ENCODE measurements around the gene LRRC53.

Gene LRRC53

GRCh38 chr1:74512170-74512915 is at the start of gene LRRC53:
Gene LRRC53 (minus strand): TSS chr1:74512611. CDS start chr1:74483349, 29,262 bp downstream.
- no peak for DNase-seq (ENCODE audit: low spot score)

- no peak for DNase-seq (ENCODE audit: low spot score)
These were observed 37.5 kb upstream of the LRRC53 start for GRCh38 chr1:74549932-74550331.

- no peak for DNase-seq (ENCODE audit: low spot score)
These were observed 36.7 kb upstream of the LRRC53 start for GRCh38 chr1:74548961-74549750.

- DNase-seq (ENCODE audit: low spot score) = no peak
These were observed 33.4 kb upstream of the LRRC53 start for GRCh38 chr1:74545821-74546220.

GRCh38 chr1:74534241-74534640 is 21.8 kb upstream of the LRRC53 start:
- DNase-seq (ENCODE audit: low spot score) = no peak

- DNase-seq (ENCODE audit: low spot score) = no peak
These were observed 19.4 kb upstream of the LRRC53 start for GRCh38 chr1:74531796-74532195.

- no peak for DNase-seq (ENCODE audit: low spot score)
These were observed 18.5 kb upstream of the LRRC53 start for GRCh38 chr1:74530892-74531291.

GRCh38 chr1:74528123-74528522 is 15.7 kb upstream of the LRRC53 start:
- DNase-seq (ENCODE audit: low spot score) = no peak

GRCh38 chr1:74526708-74527107 is 14.3 kb upstream of the LRRC53 start:
- no peak for DNase-seq (ENCODE audit: low spot score)

- DNase-seq (ENCODE audit: low spot score) = no peak
These were observed 11.6 kb upstream of the LRRC53 start for GRCh38 chr1:74523873-74524480.

GRCh38 chr1:74522148-74522547 is 9.7 kb upstream of the LRRC53 start:
- no peak for DNase-seq (ENCODE audit: low spot score)

GRCh38 chr1:74517599-74518051 is 5.2 kb upstream of the LRRC53 start:
- DNase-seq (ENCODE audit: low spot score) = no peak

- DNase-seq (ENCODE audit: low spot score) = no peak
These were observed 1.2 kb upstream of the LRRC53 start for GRCh38 chr1:74513411-74514300.

GRCh38 chr1:74508449-74508848 is 4.0 kb downstream of the LRRC53 start:
- DNase-seq (ENCODE audit: low spot score) = no peak

GRCh38 chr1:74505928-74506710 is 6.3 kb downstream of the LRRC53 start:
- no peak for DNase-seq (ENCODE audit: low spot score)

GRCh38 chr1:74504933-74505512 is 7.4 kb downstream of the LRRC53 start:
- DNase-seq (ENCODE audit: low spot score) = no peak

GRCh38 chr1:74504125-74504932 is 8.1 kb downstream of the LRRC53 start:
- peak; percentile 4 for DNase-seq (ENCODE audit: low spot score)

GRCh38 chr1:74502858-74503257 is 9.6 kb downstream of the LRRC53 start:
- no peak for DNase-seq (ENCODE audit: low spot score)

GRCh38 chr1:74502432-74502831 is 10.0 kb downstream of the LRRC53 start:
- DNase-seq (ENCODE audit: low spot score) = no peak

GRCh38 chr1:74498901-74499300 is 13.5 kb downstream of the LRRC53 start:
- DNase-seq (ENCODE audit: low spot score) = no peak

Measured in hematopoietic multipotent progenitor cell treated with erythropoietin and hydrocortisone succinate and interleukin-3 and kit ligand, for 17 days (in vitro differentiated cells).